PC-9 (cell line): Measurements from ENCODE around the gene DPP7. TPM values are rescaled to one million over a fixed set of nuclear protein-coding genes. Genes with fewer than 3 reads are reported as not detected.

Experiments
- BruUV-seq: library from RNA; stranded (reverse); fragments of 400-500 nt; replicated peaks from 2 replicates; lab custom pipeline; 2021; lab: Mats Ljungman, UMichigan
- CTCF ChIA-PET: fragments of 300-600 bp; sonication (Branson Sonifier 250); formaldehyde crosslinking; loops from one replicate; lab custom pipeline; 2022; ENCODE audit warnings: antibody characterized with exemption; lab: Charles Lee
- POLR2A ChIA-PET: fragments of 300-600 bp; sonication (Branson Sonifier 250); formaldehyde crosslinking; loops from one replicate; lab custom pipeline; 2022; ENCODE audit warnings: antibody characterized with exemption; ENCODE audit not compliant: unreplicated experiment; lab: Charles Lee
- DNase-seq, 2 experiments: peaks; one replicate each; pipeline versions ENCODE4 v3.0.0 to v3.0.0-alpha.2; 2015 to 2022; ENCODE audit warnings: mixed read lengths in 1 of 2
- H2AFZ ChIP-seq: fragments of 200-600 bp; sonication (generic); 2 replicates; pipeline ENCODE4 v1.8.1; 2017; ENCODE audit warnings: antibody characterized with exemption
- H3F3A ChIP-seq: fragments of 200-600 bp; sonication (generic); 2 replicates; pipeline ENCODE4 v1.8.1; 2017; ENCODE audit warnings: antibody characterized with exemption, mild to moderate bottlenecking, low read depth; ENCODE audit not compliant: insufficient read depth
- H3K27ac ChIP-seq: fragments of 200-600 bp; sonication (generic); 2 replicates; pipeline ENCODE4 v1.6.1; 2016; ENCODE audit warnings: mixed run types
- H3K27me3 ChIP-seq: fragments of 200-600 bp; sonication (generic); 2 replicates; pipeline ENCODE4 v1.6.1; 2016; ENCODE audit warnings: low read depth, mixed run types; ENCODE audit not compliant: insufficient read depth
- H3K36me3 ChIP-seq: fragments of 200-600 bp; sonication (generic); 2 replicates; pipeline ENCODE4 v1.6.1; 2016; ENCODE audit warnings: low read depth, mixed run types
- H3K4me1 ChIP-seq: fragments of 200-600 bp; sonication (generic); replicated peaks from 2 replicates; pipeline ENCODE4 v1.6.1; 2016; ENCODE audit warnings: mixed run types; ENCODE audit not compliant: insufficient read depth
- H3K4me2 ChIP-seq: fragments of 200-600 bp; sonication (generic); 2 replicates; pipeline ENCODE4 v1.6.1; 2017; ENCODE audit warnings: mixed run types
- H3K4me3 ChIP-seq: fragments of 200-600 bp; sonication (generic); 2 replicates; pipeline ENCODE4 v1.6.1; 2016; ENCODE audit warnings: mixed run types
- H3K79me2 ChIP-seq: fragments of 200-600 bp; sonication (generic); 2 replicates; pipeline ENCODE4 v1.6.1; 2017; ENCODE audit warnings: low read depth, mixed run types
- H3K9me2 ChIP-seq: fragments of 200-600 bp; sonication (generic); 2 replicates; pipeline ENCODE4 v1.8.1; 2017; ENCODE audit warnings: mild to moderate bottlenecking; ENCODE audit not compliant: insufficient read depth
- H3K9me3 ChIP-seq: fragments of 200-600 bp; sonication (generic); 2 replicates; pipeline ENCODE4 v1.8.1; 2016; ENCODE audit warnings: low read depth; ENCODE audit not compliant: insufficient read depth
- H4K20me1 ChIP-seq: fragments of 200-600 bp; sonication (generic); 2 replicates; pipeline ENCODE4 v1.8.1; 2017; ENCODE audit not compliant: insufficient read depth
- EZH2 ChIP-seq: fragments of 200-600 bp; sonication (generic); IDR thresholded peaks from 2 replicates; pipeline ENCODE4 v1.8.0; 2017; ENCODE audit warnings: antibody characterized with exemption, low read depth
- intact Hi-C: fragments of 100-400 bp; cut with micrococcal nuclease; formaldehyde crosslinking; loops from one replicate; pipeline ENCODE4 v1.10.0; 2022; ENCODE audit not compliant: unreplicated experiment
- total RNA-seq: library from RNA; stranded (reverse); gene quantifications from 2 replicates; pipeline ENCODE4 v1.2.3, GENCODE V29; 2021
- TF ChIP-seq, protein P1 (sequence below): fragments of 200-600 bp; sonication (generic); conservative IDR thresholded peaks from 2 replicates; pipeline ENCODE4 v1.6.1; 2017; ENCODE audit warnings: mixed run types, antibody characterized with exemption, mild to moderate bottlenecking, moderate library complexity

Gene DPP7
- total RNA-seq, 1 experiment from 2014 or later: 104 TPM

DNA sequence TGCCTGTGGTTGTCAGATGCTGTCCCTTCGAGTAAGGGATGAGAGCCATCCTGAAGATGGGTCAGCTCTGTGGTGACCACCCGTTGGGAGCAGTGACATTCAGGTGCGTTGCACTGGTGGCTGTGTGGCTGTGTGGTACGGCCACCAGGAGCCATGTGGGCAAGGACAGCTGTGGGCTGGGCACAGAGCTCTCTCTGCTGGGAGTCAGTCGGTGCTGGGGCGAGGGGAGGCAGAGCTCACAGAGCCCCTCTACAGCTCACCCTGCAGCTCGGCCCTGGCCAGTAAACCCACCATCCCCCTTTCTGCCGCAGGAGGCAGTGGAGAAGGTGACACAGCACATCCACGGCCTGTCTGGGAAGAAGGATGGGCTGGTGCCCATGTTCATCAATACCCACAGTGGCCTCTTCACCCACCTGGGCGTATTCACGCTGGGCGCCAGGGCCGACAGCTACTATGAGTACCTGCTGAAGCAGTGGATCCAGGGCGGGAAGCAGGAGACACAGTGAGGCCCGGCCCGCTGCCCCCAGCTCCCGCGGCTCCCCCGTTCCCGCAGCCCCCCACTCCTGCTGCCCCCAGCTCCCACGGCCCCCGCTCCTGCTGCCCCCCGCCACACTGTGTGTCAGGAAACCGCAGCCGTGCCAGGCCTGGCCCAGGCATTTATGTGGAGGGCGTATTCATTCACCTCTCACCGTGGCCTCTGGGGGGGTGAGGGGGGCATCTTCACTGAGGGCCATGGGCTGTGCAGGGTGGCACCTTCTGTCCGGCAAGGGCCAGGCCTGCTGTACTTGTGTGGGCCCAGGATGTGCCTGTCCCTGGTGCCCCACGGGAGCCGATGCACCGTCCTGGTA, 8.5 kb downstream of the DPP7 start:
- Histone ChIP-seq H3K4me2 (no peak overlapping the region), H3F3A (peaks cover 4% of the 10 kb centered on the region; the same call in 1 of the 2 replicates), H3K9me3 (no peaks in the 10 kb centered on the region), H3K27me3 (no peaks in the 10 kb centered on the region), H3K27ac (no peak overlapping the region), H3K36me3 (peaks cover 20% of the 10 kb centered on the region), H3K4me3 (no peak overlapping the region), H2AFZ (no peak overlapping the region), H3K79me2 (no peaks in the 10 kb centered on the region), H3K4me1 (no peaks in the 10 kb centered on the region), H3K9me2 (no peaks in the 10 kb centered on the region), H4K20me1 (no peaks in the 10 kb centered on the region)
- no TSS peak for BruUV-seq
- no peak for DNase-seq
- intact Hi-C loops: no loop called here
- TF ChIP-seq, protein P1, sequence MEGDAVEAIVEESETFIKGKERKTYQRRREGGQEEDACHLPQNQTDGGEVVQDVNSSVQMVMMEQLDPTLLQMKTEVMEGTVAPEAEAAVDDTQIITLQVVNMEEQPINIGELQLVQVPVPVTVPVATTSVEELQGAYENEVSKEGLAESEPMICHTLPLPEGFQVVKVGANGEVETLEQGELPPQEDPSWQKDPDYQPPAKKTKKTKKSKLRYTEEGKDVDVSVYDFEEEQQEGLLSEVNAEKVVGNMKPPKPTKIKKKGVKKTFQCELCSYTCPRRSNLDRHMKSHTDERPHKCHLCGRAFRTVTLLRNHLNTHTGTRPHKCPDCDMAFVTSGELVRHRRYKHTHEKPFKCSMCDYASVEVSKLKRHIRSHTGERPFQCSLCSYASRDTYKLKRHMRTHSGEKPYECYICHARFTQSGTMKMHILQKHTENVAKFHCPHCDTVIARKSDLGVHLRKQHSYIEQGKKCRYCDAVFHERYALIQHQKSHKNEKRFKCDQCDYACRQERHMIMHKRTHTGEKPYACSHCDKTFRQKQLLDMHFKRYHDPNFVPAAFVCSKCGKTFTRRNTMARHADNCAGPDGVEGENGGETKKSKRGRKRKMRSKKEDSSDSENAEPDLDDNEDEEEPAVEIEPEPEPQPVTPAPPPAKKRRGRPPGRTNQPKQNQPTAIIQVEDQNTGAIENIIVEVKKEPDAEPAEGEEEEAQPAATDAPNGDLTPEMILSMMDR: no peak
- TF ChIP-seq EZH2: no peak
- POLR2A ChIA-PET: interaction anchor here (0.6 kb wide), 1 partner anchor 20 kb away, joined by 6 read pairs; no protein-coding TSS in a partner anchor
- CTCF ChIA-PET: no interaction called here

DNA sequence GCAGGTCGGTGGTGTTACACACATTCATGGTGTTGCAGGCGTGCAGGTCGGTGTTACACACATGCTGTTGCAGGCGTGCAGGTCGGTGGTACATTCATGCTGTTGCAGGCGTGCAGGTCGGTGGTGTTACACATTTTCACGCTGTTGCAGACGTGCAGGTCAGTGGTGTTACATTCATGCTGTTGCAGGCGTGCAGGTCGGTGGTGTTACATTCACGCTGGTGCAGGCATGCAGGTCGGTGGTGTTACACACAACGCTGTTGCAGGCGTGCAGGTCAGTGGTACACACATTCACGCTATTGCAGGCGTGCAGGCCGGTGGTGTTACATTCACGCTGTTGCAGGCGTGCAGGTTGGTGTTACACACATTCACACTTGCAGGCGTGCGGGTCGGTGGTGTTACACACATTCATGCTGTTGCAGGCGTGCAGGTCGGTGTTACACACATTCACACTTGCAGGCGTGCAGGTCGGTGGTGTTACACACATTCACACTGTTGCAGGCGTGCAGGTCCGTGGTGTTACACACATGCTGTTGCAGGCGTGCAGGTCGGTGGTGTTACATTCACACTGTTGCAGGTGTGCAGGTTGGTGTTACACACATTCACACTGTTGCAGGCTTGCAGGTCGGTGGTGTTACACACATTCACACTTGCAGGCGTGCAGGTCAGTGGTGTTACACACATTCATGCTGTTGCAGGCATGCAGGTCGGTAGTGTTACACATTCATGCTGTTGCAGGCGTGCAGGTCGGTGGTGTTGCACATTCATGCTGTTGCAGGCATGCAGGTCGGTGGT, 11.1 kb downstream of the DPP7 start:
- H3K27ac ChIP-seq: no peak overlapping the region
- H3K79me2 ChIP-seq: no peaks in the 10 kb centered on the region
- peaks cover 25% of the 10 kb centered on the region for H3K36me3 ChIP-seq
- no peaks in the 10 kb centered on the region for H3K4me1 ChIP-seq
- H3K4me2 ChIP-seq: no peak overlapping the region
- peaks cover 4% of the 10 kb centered on the region; the same call in 1 of the 2 replicates for H3F3A ChIP-seq
- no peak overlapping the region for H2AFZ ChIP-seq
- H3K9me2 ChIP-seq: no peaks in the 10 kb centered on the region
- no peak overlapping the region for H3K4me3 ChIP-seq
- no peaks in the 10 kb centered on the region for H3K9me3 ChIP-seq
- ChIA-PET CTCF (no interaction called here), POLR2A (no interaction called here)
- TF ChIP-seq EZH2: no peak
- intact Hi-C loops: no loop called here
- no TSS peak for BruUV-seq
- H3K27me3 ChIP-seq: no peaks in the 10 kb centered on the region
- no peaks in the 10 kb centered on the region for H4K20me1 ChIP-seq
- no peak for DNase-seq

DNA sequence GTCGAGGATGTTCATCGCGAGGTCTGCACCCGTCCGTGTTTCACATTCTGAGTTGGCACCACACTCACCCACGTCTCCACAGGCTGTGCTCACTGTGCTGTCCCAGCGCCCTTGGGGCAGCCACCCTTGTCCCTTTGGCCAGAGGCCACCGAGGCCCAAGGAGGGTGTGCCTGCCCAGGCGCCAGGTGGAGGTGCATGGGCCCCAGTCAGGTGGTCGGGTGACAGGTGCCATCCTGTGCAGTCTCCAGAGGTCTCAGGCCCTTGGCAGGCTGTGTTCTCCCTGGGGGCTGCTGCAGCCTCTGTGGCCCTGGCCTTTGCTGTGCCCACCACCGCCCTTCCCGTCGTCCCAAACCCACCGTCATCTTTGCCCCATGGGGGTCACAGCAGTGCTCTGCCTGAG, 15.3 kb downstream of the DPP7 start:
- no peak for TF ChIP-seq EZH2
- TF ChIP-seq, protein P1: no peak
- no TSS peak for BruUV-seq
- Histone ChIP-seq H3K27ac (no peak overlapping the region), H3K27me3 (no peaks in the 10 kb centered on the region), H3K9me2 (no peaks in the 10 kb centered on the region), H3F3A (peaks cover 4% of the 10 kb centered on the region; the same call in 1 of the 2 replicates), H3K79me2 (no peaks in the 10 kb centered on the region), H3K4me3 (no peak overlapping the region), H2AFZ (no peak overlapping the region), H3K4me1 (no peaks in the 10 kb centered on the region), H3K36me3 (peaks cover 25% of the 10 kb centered on the region), H3K9me3 (no peaks in the 10 kb centered on the region), H4K20me1 (no peaks in the 10 kb centered on the region), H3K4me2 (no peak overlapping the region)
- DNase-seq: no peak
- POLR2A ChIA-PET: no interaction called here
- CTCF ChIA-PET: no interaction called here
- intact Hi-C loops: no loop called here
